Activated CD4-positive, alpha-beta T cell treated with anti-CD3 and anti-CD28 coated beads, Interleukin-2, amount 50 U/mL, for 1 hour (primary cell): ENCODE measurements around the gene MLANA.
A peak's percentile ranks its signal among the peaks of the same experiment; 100 is the strongest.

Experiments
- DNase-seq: peaks from one replicate; pipeline ENCODE4 v3.0.0-alpha.2; 2020

The MLANA gene, protein sequence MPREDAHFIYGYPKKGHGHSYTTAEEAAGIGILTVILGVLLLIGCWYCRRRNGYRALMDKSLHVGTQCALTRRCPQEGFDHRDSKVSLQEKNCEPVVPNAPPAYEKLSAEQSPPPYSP

DNA sequence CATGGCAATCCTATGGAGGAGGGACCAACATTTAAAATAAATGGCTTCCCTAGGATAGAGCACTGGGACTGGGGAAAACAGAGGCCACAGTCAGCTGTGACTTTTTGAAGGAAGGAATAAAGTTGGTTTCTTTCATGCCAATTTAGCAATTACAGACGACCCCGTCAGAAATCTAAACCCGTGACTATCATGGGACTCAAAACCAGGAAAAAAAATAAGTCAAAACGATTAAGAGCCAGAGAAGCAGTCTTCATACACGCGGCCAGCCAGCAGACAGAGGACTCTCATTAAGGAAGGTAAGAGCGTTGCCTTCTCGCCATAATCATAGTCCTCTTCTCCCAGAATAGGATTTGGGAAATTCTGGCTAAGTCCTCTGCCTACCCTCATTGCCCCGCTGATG, at the start of gene MLANA:
Gene MLANA, plus strand, starts transcription at position 249 of the 400 bp plus-strand sequence. CDS start 1,586 bp downstream, outside the sequence.
- DNase-seq, result no peak

DNA sequence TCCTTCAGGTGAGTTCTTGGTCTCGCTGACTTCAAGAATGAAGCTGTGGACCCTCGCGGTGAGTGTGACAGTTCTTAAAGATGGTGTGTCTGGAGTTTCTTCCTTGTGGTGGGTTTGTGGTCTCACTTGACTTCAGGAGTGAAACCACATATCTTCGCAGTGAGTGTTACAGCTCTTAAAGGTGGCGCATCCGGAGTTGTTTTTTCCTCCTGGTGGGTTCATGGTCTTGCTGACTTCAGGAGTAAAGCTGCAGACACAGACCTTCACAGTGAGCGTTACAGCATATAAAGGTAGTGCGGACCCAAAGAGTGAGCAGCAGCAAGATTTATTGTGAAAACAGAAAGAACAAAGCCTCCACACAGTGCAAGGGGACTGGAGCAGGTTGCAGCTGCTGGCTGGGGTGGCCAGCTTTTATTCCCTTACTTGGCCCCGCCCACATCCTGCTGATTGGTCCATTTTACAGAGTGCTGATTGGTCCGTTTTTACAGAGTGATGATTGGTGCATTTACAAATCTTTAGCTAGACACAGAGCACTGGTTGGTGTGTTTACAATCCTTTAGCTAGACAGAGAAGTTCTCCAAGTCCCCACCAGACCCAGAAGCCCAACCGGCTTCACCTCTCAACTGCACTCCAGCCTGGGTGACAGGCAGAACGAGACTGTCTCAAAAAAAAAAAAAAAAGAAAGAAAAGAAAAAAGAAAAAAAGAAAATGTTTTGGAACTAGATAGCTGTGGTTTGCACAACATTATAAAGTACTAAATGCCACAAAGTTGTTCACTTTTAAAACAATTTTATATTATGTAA, 48.7 kb upstream of the MLANA start:
- peak; percentile 48 for DNase-seq

DNA sequence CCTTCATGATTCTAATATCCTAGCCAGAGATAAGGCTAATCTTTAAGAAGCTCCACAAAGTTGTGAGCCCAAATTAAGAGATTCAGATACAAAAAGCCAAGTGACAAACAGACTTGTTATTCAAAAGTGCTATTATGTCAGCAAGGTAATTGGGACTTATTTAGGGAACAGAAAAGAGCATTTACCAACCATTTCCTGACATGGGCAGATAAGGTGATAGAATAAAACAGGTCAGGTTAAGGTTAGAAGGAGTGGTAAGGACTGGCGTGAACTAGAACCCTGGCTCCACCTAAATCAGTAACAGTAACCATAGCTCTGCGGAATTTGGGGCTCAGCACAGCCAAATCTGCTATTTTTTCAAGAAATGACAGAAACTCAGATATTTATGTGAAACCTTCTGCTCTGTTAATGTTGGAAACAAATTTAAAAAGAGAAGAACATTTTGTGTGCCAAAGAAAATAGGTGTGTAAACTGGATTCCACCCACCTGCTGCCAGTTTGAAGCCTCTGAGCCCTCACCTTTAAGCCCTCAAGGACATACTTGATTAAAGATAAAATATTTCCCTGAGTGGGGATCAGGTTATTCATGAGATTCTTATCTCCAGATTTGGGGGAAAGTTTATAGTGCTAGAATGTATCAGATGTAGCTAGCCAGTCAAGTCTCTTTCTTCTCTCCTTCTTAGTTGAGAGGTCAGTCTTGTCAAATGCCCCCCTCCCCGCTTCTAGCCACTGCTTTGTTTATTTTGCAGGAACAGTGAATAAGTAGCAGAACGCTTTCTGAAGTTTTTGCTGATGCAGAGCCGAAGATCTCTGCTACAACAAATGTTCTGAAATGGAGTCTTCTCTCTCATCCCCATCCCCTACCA, 47.5 kb upstream of the MLANA start:
- no peak for DNase-seq

DNA sequence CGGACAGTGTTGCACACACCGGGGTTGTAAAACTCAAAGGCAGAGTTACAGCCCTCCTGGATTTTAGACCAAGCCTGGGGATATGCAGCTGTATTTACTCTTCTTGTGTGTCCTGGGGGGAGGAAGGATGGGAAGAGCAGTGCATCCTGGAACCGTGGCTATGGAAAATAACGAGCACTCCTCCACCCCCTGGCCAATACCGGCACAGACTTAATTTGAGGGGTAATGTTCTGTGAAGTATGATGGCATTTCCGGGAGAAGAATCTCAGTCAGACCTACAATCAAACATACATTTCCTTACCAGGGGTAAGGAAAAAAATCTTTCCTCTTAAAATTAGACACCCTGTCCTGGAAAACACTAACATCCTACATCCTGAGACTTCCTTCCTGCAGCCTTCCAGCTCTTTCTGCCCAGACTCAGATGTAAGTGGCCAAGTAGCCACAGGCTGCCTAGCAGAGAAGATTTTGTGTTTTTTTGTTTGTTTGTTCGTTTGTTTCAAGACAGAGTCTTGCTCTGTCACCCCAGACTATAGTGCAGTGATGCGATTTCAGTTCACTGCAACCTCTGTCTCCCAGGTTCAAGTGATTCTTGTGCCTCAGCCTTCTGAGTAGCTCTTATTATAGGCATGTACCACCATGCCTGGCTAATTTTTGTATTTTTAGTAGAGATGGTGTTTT, 46.8 kb upstream of the MLANA start:
- no peak for DNase-seq

DNA sequence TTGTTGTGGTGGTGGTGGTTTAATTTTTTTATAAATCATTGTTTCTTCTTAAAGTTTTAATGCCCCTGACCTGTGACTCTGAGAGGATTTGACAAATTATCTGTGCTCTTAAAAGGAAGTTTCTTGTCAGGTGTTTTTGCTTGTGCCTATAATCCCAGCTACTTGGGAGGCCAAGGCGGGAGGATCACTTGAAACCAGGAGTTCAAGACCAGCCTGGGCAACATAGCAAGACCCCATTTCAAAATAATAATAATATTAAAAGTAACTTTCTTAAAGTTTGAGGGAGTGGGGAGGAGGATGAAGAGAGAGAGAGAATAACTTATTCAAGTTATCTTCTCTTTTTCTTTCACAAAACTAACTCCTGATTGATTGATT, 45.5 kb upstream of the MLANA start:
- no peak for DNase-seq

DNA sequence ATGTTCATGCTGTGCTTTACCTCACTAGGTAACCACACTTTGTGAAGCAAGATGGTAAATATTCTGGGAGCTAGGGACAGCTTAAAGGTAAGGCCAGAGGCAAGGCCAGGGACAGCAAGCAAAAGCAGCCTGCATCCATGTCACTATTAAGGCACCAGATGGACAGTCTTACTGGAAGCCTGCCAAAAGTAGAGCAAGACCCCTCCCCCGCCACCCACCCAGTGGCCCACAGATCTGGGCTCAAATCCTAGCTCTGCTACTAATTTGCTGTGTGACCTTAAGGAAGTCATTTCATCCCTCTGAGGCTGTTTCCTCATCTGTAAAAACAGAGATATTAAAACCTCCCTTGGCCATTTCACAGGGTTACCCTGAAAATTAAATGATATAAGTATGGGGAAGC, 44.6 kb upstream of the MLANA start:
- DNase-seq, result no peak

DNA sequence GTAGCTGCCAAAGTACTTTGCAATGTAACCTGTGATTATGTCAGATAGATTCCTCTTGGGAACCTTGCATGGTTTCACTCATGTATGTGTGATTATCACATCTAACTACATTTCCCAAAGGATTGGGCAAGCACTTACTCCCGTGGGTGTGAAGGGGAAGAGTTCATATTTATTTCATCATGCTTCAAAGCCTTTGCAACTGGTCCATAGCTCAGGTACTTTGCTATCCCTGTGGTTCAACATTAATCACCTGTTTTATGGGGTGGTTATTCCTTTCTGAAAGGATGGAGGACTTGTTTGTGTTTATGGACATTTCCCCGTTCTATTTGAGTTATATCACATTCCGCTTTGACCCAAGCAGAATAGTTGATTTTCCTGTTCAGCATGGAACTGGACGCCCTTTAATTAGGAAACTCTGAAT, 44.2 kb upstream of the MLANA start:
- no peak for DNase-seq

DNA sequence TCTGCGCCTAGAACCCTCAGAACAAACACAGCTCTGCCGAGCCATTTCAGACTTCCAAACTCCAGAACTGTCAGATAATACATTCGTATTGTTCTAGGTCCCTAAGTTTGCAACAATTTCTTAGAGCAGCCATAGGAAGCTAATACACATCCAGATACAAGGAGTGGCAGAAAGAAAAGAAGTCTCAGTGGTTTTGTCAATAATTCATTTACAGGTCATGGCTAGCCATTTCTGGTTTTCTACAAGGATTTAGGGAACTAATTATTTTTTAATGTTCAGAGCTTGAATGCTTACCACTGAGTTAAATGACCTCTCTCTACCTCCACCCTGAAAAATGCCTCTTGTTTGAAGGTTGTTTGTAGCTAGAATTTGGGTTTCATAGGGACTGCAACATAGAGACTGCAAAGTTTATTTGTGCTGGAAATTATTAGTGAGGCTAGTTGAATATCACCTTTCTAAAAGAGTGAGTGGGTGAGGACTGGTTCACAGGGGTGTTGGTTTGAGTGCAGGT, 42.3 kb upstream of the MLANA start:
- no peak for DNase-seq

DNA sequence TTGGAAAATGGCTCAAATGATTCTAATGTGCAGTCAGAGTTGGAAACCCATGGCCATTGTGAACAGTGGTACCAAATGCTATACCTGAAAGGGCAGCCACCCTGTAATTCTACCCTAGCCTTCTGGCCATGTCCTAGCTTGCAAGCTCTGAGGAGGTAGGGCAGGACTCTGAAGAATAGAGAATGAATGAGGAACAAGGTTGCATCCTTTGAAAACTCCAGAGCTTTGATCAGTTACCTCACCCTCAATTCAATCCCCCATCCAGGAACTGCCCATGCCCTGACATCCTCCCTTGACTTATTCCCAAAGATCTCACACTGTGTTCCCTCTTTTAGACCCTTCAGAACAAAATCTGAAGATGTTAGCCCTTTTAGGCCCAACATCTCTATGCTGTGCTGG, 40.0 kb upstream of the MLANA start:
- DNase-seq, result no peak

DNA sequence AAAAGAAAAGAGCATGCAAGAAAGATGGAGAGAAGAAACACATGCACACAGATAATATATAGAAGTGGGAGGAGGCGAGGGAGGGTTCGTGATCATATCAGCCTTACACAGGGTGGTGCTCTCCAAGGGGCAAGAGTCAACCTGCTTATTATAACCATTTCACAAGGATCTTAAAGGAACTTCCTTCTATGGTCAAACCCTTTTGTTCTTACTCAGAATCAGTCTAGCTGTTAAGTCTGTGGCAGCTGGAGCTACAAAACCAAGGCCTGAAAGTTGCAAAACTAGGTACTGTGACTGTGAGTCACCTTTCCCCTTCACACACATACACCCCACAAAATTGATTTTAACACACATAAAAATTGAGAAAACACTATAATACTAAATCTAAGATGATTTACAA, 39.2 kb upstream of the MLANA start:
- no peak for DNase-seq

DNA sequence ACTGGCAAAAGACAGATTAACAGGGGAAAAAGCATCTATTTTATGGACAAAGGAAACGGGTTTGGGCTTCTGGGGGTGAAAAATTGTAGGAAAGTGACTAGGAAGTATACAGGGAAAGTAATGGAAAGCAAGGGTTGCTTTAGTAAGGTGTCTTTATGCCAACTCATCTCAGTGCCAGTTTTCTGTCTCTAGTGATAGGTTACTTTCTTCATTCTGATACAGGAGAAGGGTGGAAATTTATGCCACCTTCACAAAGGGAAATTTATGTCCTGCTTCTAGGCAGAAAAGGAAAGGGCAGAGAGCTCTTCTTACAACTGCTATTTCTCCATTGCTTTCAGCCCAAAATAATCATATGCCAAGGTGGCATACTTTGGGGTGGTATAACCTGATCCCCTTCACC, 37.7 kb upstream of the MLANA start:
- DNase-seq, result no peak

DNA sequence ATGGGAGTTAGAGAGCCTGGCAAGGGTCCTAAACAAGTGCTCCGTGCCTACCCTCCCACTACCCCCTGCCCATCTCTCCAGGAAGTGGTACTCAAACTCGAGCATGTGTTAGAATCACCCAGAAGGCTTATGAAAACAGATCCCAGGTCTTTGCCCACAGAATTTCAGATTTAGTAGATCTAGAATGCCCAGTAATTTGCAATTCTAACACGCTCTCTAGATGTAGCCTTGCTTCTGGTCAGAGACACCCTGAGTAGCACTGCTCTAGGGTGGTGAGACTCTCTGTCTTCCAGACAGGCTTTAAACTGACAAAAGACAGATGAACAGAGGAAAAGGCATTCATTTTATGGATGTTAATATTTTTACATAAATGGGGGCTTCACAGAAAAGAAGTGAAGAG, 37.1 kb upstream of the MLANA start:
- no peak for DNase-seq

DNA sequence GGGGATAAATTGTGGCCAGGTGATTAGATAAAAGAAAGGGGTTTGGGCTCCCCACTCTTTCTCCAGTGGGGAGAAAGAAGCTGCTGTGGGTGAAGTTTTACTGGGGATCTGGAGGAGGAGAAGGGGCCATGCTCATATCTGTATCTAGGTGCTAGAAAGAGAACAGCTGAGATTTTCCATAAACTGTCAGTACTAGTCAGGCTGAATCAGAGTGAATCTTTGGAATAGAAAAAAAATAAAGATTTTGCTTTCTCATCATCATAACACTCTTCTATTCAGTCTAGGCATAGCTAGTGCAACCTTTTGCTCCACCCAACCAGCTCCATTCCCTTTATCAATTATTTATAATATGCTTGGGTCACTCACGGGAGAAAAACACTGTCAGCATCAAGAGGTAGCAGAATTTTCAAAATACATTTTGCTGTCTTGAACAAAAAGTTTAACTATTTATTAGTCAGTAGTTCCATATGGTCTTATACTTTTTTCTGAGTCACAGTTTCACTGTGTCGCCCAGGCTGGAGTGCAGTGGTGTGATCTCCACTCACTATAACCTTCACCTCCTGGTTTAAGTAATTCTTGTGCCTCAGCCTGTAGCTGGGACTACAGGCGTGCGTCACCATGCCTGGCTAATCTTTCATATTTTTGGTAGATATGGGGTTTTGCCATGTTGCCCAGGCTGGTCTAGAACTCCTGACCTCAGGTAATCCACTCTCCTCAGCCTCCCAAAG, 36.5 kb upstream of the MLANA start:
- DNase-seq, result no peak

DNA sequence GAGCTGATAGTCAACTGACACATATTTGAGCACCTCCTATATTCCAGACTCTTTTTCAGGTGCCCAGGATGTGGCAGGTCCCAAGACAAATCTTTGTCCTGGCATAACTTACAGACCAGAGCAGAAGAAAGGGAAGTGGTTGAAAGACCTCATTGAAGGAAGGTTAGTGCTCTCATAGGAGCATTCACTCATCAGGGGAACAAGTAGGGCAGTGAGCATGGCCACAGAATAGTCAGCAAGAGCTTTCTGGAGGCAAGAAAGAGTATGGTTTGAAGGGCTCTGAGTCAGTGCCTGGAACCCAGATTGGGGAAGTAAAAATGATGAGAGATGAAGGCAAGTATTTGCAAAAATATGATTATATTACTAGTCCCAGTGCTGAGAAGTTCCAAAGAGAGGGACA, 32.8 kb upstream of the MLANA start:
- DNase-seq, result no peak

DNA sequence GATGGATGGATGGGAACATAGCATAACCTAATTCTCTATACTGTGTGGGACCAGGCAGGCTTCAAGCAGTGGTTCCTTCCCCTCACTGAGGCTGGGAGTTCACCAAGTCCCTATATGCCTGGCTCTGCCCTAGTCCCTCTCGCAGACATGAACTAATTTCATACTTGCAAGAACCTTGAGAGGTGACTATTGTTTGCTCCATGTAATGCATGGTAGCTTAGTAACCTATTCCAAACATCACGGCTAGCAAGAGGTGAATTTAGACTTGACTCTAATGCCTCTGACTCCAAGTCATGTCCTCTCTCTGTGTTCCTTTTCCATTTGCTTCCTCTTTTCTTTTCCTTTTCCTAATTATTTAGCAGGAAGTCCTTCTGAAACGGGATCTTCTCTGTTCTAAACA, 31.9 kb upstream of the MLANA start:
- DNase-seq, result no peak

DNA sequence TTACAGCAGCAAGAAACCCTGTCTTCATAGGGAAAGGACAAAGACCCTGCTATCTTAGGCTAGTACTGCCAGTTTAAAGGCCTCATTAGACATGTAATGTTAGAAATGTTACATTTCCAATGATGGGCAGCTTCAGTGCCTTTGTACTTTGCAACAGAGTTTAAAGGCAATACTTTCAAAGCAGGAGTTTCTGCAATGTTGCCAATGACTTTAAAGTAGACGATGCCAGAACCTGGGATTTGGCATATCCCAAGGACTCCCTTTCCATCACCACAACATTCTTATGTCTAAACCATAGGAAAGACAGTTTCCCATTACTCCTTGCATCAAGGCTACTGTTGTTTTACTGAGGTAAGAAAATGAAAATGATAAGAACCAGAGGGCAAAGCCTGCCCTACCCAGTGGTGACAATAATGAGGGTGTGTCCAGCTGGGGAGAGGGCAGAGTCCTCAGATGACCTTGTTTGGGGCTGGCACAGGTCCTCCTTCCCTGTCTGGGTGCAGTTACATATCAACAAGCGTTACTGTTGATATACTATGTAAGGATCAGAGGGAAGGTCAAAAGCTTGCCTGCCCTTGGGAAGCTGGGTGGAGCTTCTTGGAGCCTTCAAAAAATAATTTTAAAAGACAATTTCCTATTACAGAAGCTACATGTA, 27.5 kb upstream of the MLANA start:
- no peak for DNase-seq

DNA sequence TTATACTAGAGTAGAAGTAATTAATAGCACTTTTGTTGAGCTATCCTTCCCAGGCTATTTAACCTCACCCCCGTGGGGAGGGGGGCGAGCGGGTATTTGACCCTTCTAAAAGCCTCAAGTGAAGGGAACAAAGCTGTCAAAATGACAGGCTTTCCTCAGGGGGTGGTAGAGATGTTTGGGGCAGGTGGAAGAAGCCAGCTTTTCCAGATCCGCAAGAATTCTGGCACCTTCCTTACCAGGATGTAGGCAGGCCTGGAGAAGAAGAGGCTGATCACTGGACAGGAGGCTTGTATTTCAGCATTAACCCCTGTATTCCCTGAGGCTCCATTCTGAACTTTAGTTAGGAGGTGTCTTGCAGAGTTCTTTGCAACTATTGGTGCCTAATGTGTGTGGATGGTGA, 26.2 kb upstream of the MLANA start:
- no peak for DNase-seq

DNA sequence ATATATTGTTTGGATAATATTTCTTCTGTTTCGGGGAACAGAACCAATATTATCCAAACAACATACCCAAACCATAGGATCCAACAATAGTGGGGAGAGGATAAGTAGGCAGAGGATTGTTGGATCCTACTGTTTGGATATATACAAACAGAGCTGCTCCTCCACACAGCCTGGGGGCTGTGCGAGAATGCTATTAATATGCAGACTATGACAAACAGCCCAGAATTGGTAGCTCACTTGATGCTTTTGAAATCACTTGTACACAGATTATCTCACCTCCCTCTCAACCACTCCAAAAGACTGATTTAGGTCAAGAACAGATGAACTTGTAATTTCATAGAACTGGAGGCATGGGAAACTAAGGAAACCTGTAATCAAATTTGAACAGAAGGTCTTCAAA, 24.4 kb upstream of the MLANA start:
- no peak for DNase-seq

DNA sequence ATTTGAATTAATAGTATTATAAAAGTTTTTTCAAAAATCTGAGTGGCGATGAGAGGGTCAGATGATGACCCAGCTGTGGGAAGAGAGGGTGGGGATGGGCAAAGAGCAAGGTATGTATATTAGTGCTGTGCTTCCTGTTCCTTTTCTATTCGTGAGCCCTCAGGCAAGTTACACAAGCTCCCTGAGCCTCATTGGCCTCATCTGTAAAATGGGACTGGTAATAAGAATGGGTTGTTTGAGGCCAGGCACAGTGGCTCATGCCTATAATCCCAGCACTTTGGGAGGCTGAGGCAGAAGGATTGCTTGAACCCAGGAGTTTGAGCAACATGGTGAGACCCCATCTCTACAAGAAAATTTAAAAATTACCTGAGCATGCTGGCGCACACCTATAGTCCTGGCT, 24.0 kb upstream of the MLANA start:
- no peak for DNase-seq

DNA sequence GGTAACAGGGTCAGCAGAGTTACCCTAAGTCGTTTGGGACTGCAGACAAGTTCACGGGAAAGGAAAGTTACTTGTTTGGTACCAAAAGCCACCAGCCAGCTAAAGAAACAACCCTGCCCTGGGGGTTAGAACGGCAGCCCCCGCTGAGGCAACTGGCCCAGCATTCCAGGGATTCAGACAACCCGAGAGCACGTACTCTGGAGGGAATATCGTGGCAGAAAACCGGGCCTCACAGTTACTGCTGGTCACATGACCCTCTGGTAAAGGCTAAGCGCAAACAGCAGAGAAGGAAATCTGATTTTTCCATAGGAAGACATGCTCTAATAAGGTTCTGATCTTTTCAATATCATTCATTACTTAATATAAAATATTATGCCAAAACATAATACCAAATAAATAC, 22.5 kb upstream of the MLANA start:
- DNase-seq, result no peak

DNA sequence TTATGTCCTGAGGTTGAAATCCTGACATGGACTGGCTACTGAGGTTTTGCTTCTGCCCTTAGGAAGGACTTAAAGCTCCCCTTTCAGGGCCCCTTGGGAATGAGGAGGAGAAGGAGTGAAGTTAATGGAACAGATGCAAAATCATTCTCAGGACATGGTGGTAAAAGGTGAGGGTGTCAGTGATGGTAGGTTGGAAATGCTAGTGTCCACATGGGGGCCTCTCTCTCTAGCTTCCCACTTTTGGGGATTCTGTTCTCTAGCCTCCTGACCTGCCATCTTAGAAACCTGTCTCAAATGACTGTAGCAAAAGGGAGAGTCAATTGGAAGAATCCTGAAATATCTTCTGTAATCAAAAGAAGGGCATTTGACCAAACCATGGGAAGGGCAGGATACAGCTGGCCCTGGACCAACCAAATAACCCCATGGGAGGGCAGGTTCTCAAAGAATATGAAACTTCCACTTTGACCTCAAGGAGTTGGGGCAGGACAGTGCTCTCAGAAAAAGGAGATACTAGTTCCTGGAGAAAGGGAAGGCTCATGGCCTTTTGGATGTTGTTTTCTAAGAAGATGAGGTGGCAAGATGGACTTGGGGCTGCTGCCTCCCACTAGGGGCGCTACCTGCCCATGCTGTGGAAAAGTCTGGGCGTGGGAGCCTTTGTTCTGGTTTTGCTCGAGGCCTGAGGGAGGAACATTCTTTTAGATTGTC, 21.2 kb upstream of the MLANA start:
- DNase-seq, result peak; percentile 12

DNA sequence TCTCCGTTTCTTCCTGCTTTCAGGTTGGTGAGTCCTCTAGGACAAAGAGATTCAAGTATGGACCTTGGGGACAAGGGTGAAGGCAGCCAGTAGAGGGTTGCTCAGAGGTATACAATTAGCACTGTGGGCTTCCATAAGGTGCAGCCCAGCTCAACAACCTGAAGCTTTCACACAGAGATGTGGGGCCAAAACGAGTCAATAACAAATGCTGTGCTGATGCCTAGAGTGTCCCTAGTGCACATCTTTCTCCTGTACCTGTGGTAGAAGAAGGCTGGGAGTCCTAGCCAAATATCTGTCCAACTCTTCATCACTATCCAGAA, 20.7 kb upstream of the MLANA start:
- no peak for DNase-seq
